Left forelimb (tissue), 1 donor: ENCODE results near the gene MSI2.

Experiments used
- DNase-seq: peaks from one replicate; pipeline ENCODE4 v3.0.0-alpha.2; 2018; ENCODE audit warnings: low spot score

The MSI2 gene

DNA sequence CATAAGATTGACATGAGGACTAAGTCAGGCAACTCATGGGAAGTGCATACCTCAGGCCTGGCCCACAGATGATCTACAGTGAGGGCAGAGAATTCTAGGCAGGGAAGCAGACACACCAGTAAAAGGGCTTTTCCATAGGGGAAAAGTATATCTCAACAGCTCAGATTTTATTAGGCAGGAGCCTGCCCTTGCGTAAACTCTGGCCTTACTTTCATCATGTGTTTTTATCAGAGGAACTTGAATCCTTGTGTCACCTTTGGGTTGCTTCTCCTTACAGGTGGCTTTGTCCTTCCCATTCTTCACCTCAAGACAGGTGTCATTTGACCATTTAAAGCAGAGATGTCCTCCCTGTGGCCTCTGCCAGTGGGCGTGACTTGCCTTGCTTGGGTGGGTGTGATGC lies 138.1 kb downstream of the MSI2 start:
- no peak for DNase-seq

DNA sequence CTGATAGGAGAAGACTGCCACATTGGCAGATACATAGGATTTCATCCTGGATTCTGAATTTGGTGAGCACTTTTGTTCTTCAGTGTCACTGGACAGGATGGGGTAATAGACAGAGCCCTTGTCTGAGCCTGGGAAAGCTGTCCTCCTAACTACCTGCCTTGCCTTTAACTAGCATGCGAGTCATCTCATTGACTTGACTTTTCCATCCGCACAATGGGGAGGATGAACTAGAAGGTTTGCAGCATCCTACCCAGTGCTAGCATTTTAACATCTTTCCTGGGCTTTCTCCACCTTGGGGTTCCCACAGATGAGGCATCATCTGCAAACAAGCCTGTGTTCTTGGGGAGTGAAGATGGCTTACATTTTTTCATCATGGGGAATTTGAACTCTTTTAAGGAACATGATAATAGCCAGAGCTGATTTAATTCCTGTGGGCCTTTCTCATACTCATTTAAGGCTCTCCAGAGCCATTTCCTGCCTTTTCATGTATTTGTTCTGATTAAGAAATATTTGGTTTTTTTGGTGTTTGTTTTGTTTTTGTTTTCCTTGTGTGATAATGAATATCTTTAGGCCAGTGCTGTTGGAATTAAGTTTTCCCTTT lies 139.5 kb downstream of the MSI2 start:
- DNase-seq = no peak

DNA sequence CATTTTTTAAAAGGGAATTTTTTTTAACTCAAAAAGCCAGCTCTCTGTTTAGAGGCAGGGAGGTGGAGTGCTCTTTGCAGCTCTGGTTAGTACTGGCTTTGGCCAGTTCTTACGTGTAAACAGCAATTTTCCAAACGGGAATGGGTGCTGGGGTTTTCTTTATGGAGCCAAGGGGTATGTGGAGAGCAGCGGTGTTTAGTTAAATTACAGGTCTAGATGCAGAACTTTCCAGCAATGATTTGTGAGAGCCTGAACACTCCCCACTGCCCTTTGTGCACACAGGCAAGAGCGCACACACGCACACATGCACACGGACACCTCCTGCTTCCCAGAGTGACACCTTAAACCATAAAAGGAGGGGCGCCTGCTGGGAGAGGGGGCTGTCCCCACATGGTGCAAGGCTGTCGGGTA lies 140.2 kb downstream of the MSI2 start:
- no peak for DNase-seq

DNA sequence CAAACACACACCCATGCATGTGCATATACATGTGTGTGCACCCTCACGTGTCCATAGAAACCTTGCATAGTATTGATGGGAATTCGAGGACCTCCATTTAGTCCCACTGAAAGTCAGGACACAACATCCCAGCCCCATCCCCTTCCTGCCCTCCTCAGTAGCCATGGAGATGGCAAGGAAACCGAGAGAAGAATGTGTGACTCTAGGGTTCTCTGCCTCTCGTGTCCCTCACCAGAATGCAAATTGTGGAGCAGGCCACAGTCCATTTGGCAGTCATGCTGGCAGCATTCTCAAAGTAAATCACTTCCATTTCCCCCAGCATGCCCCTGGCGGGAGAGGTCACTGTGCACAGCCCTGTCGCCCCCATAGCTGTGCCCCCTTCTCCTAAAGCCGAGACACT lies 141.1 kb downstream of the MSI2 start:
- DNase-seq = no peak

DNA sequence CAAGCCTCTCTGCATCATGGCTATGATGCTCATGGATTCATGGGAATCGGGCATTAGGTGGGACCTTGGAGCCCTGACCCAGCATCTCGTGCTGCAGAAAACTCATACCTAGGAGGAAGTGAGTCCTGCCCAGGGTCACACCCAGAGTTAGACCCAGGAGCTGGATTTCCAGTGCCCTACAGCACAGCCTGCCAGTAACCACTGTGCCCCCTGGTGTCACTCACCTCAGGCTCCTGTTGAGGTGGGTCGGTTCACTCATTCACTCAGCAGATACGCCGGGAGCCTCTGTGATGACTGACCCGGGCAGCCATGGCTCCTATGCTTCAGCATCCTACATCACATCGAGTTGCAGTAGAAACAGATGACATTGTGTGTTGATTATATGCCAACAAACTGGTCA lies 143.4 kb downstream of the MSI2 start:
- DNase-seq = no peak

DNA sequence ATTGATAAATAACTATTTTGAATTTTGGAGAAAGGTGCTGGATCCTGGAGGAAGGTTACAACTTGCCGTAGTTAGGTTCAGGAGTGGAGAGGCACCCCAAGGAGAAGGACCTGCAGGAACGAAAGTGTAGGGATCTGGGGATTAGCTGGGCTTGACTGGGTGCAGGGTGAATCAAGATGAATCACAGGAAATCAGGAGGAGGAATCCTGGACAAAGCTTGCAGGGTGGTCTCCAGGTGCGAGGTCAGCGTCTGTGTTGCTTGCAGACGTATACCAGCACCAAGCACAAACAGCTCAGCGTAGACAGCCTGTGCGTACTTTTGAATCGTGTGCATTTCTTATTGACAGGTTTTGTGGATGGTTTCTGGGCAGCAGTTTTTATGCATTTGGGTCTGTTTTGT lies 144.3 kb downstream of the MSI2 start:
- DNase-seq = no peak

DNA sequence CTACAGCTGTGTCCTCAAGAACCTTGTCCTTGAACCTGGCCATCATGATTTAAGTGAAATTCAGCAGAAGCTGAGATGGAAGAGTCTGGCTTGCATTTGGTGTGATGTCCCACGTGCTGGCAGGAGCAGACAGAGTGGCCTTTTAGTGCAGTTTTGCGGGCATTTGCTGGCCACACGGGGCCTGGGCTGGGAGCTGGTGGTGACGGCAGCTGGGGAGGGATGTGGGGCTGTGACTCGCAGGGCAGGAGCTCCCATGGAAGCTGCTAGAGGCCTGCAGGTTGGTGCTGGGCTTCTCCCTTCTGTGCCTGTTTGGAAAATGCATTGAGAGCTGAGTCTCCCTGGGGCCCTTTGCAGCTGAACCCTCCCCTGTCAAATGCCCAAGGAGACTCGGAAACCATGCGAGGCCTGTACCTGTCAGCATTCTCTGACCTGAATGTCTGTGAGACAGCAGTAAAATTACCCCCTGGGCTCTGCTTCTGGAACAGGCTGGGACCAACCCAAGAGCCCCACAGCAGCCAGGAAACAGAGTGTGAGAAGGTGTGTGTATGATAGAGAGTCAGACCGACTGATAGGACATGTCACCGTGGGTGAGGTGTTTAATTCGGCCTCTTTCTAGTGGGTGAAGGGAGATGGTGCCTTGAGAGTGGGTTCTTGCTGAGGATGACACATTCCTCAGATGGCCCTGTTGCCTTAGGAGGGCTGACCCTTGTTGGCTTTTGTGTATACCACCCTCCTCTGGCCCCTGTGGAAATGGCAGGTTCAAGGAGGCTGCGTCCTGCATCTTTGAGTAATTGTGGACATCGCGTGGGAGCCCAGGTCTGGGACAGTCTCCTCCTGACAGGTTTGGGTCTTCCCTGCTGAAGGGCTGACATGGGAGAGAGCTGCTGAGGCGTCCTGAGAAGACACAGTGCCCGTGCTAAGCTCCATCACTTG lies 145.5 kb downstream of the MSI2 start:
- no peak for DNase-seq

DNA sequence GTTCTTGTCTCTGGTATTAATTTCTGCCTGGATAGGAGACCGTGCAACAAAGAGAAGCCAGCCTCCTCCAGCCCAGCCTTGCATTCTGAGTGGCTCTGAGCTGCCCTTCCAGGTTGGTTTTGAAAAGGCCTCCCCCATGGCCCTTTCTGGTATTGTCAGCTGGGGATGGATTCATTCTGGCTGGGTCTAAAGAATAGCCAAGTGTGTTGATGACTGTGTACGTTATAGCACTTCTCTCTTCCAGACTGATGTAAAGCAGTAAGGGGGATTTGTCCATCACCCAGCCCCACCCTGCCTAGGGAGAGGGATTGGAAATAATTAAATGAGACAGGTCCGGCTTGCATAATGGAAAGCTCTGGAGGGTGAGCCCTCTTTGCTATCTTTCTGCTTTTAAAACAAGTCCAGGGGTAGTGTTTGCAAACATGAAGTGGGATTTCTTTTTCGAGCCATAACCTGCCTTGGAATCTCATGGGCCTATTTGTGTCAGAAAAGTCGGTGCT lies 146.4 kb downstream of the MSI2 start:
- no peak for DNase-seq

DNA sequence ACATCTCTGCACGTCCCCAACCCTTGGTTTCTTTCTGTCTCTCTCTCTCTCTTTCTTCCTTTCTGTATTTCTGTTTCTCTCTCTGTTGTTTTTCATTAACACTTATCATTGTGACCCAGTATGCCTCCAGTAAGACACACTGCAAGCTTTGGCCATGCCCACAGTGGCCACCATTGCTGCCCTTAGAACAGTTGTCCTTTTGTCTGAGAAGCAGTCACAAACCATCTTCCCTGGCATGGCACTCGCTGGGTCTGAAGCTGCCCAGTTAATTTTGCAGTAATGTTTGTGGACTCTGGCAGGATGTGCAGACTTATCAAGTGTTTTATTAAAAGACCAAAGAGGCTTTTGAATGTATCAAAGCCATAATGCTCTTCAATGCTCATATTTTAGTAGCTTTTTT lies 146.9 kb downstream of the MSI2 start:
- no peak for DNase-seq

DNA sequence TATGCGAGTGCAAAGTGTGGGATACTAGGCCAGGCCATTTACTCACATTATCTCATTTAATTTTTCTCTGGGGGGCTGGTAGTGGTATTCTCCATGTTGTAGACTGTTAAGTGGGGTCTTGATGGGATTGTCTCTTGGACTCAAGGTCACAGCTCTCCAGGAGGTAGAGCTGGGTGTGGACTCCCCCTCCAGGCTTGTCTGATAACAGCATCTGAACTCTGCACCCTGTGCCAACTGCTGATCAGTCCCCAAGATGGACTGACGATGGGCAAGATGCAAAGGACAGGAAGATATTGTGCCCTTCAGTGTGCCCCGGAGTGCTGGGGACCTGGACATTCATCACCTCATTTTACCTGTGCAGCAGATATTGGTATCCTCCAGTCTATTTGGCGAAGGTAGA lies 147.8 kb downstream of the MSI2 start:
- DNase-seq = no peak

DNA sequence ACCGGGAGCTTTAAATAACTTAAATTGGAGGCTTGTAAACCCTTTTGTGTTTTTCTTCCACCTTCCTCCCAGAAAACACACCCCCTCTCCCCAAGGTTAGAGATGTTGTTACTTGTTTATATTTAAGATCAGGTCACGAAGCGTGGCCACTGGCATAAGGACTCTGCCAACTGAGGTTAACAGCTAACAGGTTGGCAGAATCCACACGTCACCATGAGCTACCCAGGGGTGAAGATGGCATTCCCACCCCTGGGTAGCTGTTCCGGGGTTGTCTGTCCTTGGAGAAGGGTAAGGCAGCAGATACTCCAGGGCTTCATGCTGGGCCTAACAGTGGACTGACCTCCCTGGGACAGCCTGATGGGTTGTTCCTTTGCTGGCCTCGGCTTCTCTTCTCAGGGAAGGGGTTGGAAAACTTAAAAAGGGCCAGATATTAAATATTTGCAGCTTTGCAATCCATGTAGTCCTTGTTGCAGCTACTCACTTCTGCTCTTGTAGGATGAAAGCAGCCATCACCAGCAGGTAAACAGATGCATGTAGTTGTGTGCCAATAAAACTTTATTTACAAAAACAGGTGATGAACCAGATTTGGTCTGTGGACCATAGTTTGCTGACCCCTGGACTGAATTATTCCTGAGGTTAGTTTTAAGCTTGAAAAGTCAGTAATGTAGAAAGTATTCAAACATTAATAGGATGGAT lies 148.6 kb downstream of the MSI2 start:
- DNase-seq = no peak

DNA sequence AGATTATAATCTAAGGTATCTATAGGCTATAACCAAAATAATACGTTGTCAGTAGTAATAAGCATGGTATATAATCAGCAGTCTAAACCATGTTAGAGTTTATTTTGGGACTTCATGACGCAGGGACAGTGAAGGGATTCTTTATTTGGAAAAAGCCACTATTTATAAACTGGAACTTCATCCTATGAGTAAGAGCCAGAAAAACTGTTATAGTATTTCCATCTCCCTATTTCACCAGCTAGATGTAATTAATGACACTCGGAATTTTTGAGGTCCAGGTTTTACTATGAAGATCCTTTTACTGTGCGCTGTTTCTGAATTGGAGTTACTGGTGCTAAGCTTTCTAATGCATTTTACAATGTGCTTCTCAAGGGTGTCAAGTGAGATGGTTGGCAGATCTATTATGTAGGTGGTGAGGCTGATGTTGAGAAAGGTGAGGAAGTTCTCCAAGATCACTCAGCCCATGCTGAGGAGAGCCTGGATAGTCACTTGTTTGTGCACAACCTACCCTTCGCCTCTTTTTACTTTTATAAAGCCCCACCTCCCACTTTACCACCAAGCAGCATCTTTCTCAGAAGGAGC lies 149.3 kb downstream of the MSI2 start:
- DNase-seq = no peak

DNA sequence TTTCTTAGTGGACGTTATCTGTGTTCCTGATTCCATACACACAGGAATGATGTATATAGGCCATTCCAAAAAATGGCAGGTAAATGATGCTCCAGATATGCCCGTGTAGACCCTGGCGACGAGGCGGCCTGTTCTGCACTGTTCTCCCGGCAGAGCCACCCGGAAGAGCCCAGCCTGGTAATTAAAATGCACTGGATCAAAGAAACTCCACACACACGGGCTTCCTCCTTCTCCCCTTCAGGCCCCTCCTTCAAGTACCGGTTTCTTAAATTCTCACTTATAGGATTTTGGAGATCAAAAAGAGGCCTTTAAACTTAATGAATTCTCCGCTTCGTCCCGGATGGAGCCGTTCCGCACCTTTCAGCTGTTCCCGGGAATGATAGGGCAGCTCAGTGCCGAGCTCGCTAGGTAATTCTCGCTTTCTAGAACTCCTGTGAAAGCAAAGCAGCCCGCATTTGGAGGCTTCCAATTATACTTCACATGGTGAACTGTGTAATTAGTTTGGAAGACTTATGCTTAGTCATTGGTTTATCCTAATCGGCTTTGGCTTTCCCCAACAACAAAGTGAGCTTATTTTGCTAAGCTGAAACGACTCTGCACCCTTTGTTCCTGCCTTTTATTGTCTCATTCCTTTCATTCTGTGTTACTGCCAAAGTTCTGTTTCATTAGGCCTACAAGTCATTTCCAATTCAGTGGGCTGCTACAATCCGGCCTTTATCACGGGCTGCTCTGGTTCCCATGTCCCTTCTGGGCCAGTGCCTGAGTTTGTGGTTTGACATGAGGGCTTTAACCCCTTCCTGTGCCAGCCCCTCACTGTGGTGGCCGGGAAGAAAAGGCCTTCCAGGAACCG lies 150.0 kb downstream of the MSI2 start:
- DNase-seq = no peak

DNA sequence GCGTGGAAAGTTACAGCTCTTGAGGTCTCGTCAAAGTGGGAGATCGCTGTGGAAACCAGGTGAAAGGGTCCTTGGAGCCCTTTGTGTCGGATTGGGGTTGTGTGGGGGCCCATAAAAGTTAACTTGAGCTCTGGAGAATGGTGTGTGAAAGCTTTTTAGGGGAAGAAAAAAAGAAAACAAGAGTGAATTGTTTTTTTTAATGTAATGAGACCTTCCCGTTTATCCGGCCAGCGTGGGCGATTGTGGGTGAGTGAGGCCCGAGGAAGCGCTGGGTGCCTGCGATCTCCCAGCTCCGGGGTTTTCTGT lies 150.6 kb downstream of the MSI2 start:
- no peak for DNase-seq

DNA sequence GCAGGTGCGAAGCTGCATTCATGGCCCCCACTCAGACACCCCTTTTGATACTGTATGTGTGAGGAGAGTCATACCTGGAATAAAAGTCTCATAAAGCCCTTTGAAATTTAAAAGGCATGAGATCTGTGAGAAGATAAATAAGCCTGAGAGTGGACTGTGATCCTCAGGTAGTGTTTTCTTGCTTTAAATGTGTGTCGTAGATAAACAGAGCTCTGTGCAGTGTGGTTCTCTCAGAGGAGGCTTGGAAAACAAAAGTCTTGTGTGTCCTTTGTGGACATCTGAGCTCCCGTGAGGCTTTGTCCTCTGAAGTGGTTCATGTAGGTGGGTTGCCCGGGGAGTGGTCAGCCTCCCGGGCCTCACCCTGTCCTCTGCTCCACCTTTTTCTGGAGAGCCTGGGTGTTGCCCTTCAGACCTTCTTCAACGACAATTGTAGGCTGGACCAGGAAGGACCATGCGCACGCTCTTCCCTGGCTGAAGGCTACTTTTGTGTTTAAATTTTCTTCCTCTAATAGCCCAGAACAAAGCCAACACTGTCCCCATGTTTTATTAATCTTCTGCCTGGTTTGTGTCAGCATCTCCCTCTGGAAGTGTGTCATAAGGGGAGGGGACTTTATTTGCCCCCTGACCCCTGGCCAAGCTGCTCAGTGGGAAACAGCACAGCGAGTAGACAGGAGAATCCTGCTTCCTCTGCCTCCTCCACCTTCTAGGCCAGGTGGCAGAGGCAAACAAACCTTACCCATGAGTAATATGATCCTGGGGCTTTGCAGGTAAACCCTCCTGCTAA lies 151.2 kb downstream of the MSI2 start:
- no peak for DNase-seq

DNA sequence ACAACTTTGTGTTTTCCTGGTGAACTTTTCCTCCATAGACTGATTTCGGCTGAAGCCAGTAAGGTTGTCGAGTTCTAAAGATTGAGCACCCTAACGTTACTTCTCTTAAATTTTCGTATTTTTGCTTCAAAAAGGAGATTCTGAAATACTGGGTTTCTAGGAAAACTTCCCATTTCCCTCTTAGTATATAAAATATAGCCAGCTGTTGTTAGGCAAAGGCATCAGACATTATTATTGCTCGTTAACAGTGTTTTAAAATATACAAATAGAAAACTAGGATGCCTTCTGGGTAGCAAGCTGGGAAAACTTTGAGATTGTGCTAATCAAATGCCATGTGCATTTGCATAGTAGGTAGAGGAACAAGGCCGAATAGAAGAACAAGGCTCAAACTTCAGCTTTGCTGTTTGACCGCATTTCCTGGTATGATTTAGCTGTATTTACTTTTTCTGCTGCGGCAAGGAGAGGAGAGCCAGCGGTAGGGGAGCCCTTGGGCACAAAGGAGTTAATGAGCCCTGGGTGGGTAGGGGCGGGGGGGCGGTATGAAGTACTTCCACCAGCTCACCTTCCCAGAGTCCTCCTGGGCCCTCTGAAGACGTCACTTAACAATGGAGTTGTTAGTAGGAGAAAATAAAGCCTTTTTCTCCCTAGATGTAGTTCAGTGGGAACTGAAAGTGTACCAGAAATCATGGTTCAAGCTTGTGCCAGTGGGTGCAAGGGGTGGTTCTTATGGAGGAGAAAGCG lies 151.9 kb downstream of the MSI2 start:
- no peak for DNase-seq

DNA sequence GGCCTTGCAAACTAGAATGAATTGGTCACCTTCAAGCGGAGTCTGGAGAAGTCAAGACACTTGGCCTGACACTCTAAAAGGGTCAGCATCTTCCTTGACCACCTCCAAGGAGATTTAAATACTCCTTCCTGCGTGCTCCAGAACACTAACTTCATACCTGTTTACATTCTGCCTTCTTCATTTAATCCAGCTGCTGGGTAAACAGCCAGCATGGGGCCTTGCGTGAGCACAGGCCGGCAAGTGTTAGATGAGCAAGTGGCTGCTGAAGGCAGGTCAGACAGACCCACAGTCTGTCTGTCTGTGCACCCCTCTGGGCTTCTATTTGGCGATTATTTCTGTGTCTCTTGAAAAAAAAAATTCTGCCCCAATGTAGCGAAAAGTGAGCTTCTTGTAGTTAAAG lies 153.8 kb downstream of the MSI2 start:
- DNase-seq = no peak

DNA sequence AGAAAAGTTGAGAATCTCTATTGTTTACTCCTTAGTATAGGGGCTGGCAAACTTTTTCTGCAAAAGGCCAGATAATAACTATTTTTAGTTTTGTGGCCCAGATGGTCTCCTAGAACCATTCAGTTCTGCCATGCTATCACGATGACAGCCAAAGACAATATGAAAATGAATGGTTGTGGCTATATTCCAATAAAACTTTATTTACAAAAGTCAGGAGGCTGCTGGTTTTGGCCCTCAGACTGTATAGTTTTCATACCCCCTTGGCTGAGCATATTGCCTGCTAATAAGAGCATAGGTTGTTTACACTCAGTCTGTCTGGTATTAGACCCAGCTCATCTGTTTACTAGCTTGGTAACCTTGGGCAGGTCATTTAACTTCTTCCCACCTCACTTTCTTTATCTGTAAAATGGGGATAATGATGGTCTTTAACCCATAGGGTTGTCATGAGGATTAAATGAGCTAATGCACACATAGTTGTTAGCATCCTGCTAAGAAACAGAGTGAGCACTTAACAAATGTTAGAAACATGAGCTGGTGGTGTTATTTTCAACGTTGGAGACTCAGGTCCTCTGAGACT lies 156.3 kb downstream of the MSI2 start:
- DNase-seq = no peak

DNA sequence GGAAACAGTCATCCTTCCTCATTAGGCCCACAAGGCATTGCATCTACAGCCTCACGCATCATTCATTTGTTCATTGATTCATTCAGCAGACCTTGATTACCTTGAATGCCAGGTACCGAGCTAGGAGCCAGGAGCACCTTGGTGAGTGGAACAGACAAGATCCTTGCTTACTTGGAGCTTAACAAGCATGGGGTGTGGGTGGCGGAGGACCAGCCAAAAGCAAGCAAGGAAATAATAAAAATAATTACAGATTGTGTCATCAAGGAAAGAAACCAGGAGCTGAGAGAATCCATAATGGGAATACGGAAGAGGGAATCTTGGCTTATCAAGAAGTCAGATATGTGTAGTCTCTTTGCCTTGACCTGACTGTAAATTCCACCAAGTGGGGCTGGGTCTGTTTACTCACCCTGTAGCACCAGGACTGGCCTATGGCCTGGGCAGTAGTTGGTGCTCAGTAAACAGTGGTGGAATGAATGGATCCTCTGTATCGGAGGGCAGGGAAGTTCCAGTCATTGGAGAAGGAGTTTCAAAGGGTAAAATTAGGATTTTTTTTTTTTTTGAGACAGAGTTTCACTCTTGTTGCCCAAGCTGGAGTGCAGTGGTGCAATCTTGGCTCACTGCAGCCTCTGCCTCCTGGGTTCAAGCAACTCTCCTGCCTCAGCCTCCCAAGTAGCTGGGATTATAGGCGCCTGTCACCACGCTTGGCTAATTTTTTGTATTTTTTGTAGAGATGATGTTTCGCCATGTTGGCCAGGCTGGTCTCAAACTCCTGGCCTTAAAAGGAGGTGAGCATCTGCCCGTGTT lies 157.7 kb downstream of the MSI2 start:
- DNase-seq = no peak
